Body of pancreas (tissue), 4 donors: ENCODE measurements around the gene ATP13A3.

ENCODE experiments used
- POLR2A ChIP-seq, 3 donors: fragments of 450-650 bp; IDR thresholded peaks; one replicate each; pipeline ENCODE4 v1.6.1; 2016; ENCODE audit warnings: antibody characterized with exemption in 3 of 3, mild to moderate bottlenecking in 2 of 3
- TF ChIP-seq, protein P1 (sequence below), 7 experiments: fragments of 450-650 bp in 4 of 7; fragments of 200-600 bp in 3 of 7; sonication (generic) in 3 of 7; IDR thresholded peaks; one replicate each; pipeline ENCODE4 v1.5.1; 2016 to 2019; ENCODE audit warnings: antibody characterized with exemption in 7 of 7

DNA sequence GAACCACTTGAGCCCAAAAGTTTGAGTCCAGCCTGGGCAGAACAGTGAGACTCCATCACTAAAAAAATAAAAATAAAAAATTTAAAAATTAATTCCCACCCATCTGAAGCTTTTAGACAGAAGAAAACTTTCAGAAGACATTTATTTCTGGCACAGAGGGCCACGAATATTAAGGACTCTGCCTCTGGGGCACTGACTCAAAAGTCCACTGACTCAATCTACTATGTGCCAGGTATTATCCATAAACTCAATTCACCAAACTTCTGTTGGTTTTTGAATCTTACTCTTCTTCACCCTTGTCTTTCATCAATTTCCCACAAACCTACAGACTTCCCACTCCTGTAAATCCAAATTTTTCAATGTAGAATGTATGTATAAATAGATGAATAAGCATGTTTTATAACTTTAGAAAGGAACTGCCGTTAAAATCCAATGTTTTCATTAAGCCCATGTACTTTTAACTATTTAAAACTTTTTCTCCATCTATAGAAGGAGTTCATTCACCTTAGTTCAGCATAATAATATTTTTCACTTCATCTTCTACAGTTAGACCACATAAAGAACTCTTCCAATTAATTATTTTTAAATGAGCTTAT, 19.9 kb downstream of the ATP13A3 start:
- TF ChIP-seq, protein P1, sequence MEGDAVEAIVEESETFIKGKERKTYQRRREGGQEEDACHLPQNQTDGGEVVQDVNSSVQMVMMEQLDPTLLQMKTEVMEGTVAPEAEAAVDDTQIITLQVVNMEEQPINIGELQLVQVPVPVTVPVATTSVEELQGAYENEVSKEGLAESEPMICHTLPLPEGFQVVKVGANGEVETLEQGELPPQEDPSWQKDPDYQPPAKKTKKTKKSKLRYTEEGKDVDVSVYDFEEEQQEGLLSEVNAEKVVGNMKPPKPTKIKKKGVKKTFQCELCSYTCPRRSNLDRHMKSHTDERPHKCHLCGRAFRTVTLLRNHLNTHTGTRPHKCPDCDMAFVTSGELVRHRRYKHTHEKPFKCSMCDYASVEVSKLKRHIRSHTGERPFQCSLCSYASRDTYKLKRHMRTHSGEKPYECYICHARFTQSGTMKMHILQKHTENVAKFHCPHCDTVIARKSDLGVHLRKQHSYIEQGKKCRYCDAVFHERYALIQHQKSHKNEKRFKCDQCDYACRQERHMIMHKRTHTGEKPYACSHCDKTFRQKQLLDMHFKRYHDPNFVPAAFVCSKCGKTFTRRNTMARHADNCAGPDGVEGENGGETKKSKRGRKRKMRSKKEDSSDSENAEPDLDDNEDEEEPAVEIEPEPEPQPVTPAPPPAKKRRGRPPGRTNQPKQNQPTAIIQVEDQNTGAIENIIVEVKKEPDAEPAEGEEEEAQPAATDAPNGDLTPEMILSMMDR (IDR thresholded peaks at IDR 0.05) = no peak
- no peak for TF ChIP-seq POLR2A (IDR thresholded peaks at IDR 0.05)
